Measurements from ENCODE around the gene KAT6B. TPM values are rescaled to one million over a fixed set of nuclear protein-coding genes. Genes with fewer than 3 reads are reported as not detected.

The KAT6B gene
- total and polyA plus RNA-seq, 2 of the 8 experiments (the other 6 are each of a cell fraction or from before 2014, with no cell fraction given) = 7.3 to 30.8 TPM

- TF ChIP-seq CHD7 (IDR thresholded peaks at IDR 0.05; ENCODE audit: insufficient replicate concordance, low read length) (no peak), TEAD4 (IDR thresholded peaks at IDR 0.05; ENCODE audit: low read depth, low read length) (no peak), JUND (IDR thresholded peaks at IDR 0.05; ENCODE audit: low read length) (no peak), RNF2 (IDR thresholded peaks at IDR 0.05; ENCODE audit: borderline replicate concordance, low read depth, low read length, missing control alignments, poor library complexity, severe bottlenecking) (no peak), KDM4A (IDR thresholded peaks at IDR 0.05; ENCODE audit: low read depth, low read length, severe bottlenecking) (no peak), CBX5 (IDR thresholded peaks at IDR 0.05; ENCODE audit: low read depth, low read length) (no peak), KDM1A (IDR thresholded peaks at IDR 0.05; ENCODE audit: borderline replicate concordance, low read length) (no peak), SP1 (IDR thresholded peaks at IDR 0.05; ENCODE audit: low read depth, low read length) (no peak), TAF7 (optimal IDR thresholded peaks at IDR 0.05; ENCODE audit: borderline replicate concordance, low read depth, low read length) (no peak), SP4 (IDR thresholded peaks at IDR 0.05; ENCODE audit: low read length) (no peak), POLR2AphosphoS5 (IDR thresholded peaks at IDR 0.05; ENCODE audit: low read depth, low read length) (no peak), HDAC2 (IDR thresholded peaks at IDR 0.05; ENCODE audit: borderline replicate concordance in 1 of 2, low read depth in 2 of 2, low read length in 2 of 2) (no peak)
Observed at GRCh38 chr10:74857586-74857985, 31.2 kb downstream of the KAT6B start (continued).

All from H1 (cell line).